Dermis blood vessel endothelial cell (primary cell): ENCODE data around the gene CCDC85B. TPM values are rescaled to one million over a fixed set of nuclear protein-coding genes. Genes with fewer than 3 reads are reported as not detected.

Experiments
- DNase-seq: peaks from one replicate; pipeline ENCODE4 v3.0.0; 2010
- total RNA-seq: library from RNA; depleted of rRNA; stranded (reverse); fragments of >200 nt; gene quantifications from 2 replicates; pipeline ENCODE4 v1.2.3, GENCODE V29; 2014

CCDC85B gene
- total RNA-seq, 1 donor from 2014 or later = 163 TPM

DNA sequence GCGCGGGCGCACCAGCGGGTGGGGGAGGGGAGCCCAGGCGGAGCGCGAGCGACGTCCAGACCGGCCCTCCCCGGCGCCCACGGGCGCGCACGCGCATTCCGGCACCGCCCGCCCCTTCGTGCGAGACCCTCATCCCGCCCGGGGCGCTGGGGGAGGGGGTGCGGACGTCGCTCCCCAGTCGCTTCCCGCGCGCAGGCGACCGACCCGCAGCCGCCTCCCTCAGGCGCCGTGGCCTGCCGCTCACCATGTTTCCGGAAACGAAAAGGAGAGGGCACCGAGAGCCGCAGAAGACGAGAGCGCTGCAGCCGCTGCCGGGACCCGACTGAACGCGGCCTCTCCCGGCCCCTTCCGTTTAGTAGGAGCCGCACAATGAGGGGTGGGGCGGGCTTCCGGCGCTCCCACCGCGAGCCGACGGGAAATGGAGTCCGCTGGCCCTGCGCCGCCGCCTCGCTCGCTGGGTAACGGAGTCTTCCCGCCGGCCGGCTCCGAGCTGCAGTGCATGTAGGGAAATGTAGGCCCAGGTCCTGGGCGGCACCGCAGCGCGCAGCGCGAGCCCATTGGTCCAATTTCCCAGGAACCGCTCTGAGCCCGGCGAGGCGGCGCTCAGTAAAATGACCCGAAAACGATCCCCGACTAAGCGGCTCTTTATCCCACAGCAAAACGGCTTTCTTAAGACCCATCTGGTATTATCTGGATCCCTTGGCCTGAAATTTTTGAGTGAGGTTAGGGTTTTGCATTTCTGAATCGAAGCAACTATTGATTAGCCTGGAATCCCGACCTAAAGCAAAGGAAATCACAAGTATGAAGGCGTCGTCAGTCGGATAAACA is 32.4 kb upstream of the CCDC85B start, which contains the start of gene CFL1:
TSS of gene CFL1 (minus strand) at position 328 of the 828 bp plus-strand sequence. CDS start at position 247, 81 bp downstream.
- DNase-seq = peak; percentile 98

- DNase-seq = no peak
Measured at GRCh38 chr11:65858681-65859087, 31.8 kb upstream of the CCDC85B start.

GRCh38 chr11:65859095-65859811 is 31.2 kb upstream of the CCDC85B start:
- peak; percentile 99 for DNase-seq

DNA sequence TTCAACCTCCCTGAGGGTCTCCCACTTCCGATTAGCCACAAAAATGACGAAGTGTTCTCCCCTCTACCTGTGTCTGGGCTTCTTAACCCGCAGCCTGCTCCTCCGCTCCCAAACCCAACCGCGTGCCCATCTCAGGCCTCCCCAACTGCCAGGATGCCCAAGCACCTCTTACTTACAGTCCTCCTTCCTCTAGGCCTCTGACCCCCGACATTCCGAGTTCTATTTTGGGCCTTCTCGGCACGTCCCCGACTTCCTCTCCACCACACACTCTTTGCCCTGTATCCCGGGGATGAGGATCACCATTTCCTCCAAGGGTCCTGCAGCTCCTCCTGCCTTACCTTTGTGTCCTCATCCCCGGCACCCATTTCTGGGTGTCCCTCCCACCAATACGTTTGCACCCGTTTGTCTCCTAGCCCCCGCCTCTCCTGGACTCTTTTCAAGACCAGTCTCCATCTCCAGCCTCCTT is 30.6 kb upstream of the CCDC85B start:
- DNase-seq = no peak

DNA sequence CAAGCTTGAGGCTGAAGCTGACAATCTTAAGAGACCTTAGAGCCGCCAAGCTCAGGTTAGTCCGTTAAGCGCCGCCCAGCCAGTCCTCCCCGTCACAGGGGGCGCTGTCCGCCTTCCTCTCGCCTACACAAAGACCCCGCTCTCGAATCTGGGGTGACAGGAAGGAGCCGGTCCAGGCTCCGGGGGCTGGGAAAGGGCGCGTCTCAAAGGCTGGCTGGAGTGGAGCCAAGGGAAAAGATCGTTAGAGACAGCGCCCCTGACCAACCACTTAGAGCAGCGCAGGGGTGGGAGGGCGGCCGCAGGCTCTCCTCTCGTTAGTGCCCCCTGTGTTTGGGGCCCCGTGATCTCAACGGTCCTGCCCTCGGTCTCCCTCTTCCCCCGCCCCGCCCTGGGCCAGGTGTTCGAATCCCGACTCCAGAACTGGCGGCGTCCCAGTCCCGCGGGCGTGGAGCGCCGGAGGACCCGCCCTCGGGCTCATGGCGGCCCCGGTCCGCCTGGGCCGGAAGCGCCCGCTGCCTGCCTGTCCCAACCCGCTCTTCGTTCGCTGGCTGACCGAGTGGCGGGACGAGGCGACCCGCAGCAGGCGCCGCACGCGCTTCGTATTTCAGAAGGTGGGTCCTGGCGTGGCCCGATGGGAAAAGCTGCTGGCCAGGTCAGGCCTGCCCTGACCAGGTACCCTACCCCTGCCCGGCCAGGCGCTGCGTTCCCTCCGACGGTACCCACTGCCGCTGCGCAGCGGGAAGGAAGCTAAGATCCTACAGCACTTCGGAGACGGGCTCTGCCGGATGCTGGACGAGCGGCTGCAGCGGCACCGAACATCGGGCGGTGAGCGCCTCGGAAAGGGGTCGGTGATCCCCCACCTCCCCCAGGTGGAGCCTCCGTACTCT is 30.0 kb upstream of the CCDC85B start, which contains the start of gene MUS81:
TSS of gene MUS81 (plus strand) at position 156 of the 887 bp plus-strand sequence. CDS start at position 477, 321 bp downstream.
- peak; percentile 99 for DNase-seq

- peak; percentile 36 for DNase-seq
Measured at GRCh38 chr11:65861165-65861505, 29.3 kb upstream of the CCDC85B start.

DNA sequence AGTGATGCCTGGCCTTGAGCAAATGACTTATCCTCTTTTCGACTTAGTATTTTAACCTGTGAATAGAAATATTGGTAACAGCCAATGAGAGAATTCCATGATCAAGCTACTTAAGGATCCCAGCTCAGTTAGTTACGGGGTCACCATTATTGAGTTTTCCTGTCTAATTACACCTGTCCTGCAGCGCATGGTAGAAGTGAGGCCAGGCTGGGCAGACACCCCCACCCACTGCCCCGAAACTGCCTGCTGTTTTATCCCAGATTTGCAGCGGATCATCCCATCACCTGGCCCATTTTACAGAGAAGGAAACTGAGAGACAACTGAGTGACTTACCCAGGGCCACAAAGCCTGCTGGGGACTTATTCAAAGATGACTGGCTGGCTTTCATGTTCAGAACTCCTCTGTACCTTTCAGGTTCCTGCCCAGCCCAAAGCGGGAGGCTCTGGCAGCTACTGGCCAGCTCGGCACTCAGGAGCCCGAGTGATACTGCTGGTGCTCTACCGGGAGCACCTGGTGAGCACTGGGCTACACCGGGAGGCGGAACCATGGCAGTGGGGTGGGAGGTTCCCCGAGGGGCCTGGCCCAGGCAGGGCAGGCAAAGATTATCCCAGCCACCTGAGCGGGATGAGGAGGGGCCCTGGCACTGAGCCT is 28.8 kb upstream of the CCDC85B start:
- DNase-seq = no peak

- DNase-seq = no peak
Measured at GRCh38 chr11:65862191-65862735, 28.2 kb upstream of the CCDC85B start.

- DNase-seq = no peak
Measured at GRCh38 chr11:65862941-65863888, 27.3 kb upstream of the CCDC85B start.

- no peak for DNase-seq
Measured at GRCh38 chr11:65863889-65864705, 26.4 kb upstream of the CCDC85B start.

GRCh38 chr11:65864706-65865471 is 25.6 kb upstream of the CCDC85B start:
- no peak for DNase-seq

- DNase-seq = no peak
Measured at GRCh38 chr11:65865550-65866172, 24.8 kb upstream of the CCDC85B start.

GRCh38 chr11:65866509-65867283 is 23.8 kb upstream of the CCDC85B start:
- no peak for DNase-seq

DNA sequence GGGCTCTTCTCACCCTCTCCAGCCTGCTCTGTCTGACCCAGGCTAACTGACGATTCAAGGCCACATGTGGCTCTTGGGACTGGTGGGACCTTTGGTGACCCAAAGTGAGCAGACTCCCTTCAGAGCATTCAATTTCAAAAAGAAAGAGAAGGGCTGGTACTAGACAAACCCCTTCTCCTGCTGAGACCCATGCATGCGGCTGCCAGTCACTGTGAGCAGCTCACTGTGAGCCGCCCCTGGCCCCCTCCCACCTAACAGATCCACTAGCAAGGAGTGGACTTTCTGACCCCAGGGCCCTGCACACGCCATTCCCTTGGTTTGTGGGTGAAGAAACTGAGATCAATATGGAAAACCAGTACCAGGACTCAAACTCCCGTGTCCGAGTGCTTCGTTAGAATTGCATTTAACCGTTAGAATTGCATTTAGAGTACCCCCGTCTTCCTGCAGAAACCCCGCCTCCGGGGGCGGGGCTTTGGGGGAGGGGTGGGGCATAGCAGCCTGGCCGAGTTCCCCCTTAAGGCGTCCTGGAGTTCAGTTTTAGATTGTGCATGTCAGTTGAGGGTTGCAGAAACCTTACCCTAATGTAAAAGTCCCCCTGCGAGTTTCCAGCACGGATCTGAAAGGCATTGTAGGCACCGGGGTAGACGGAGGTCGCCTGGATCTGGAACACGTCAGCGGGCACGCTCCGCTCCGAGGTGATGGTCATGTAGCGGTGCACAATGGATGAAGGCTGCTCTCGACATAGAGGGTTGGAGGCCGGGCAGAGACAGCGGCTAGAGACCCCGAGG is 23.0 kb upstream of the CCDC85B start:
- DNase-seq = no peak

GRCh38 chr11:65868076-65868667 is 22.3 kb upstream of the CCDC85B start:
- no peak for DNase-seq

DNA sequence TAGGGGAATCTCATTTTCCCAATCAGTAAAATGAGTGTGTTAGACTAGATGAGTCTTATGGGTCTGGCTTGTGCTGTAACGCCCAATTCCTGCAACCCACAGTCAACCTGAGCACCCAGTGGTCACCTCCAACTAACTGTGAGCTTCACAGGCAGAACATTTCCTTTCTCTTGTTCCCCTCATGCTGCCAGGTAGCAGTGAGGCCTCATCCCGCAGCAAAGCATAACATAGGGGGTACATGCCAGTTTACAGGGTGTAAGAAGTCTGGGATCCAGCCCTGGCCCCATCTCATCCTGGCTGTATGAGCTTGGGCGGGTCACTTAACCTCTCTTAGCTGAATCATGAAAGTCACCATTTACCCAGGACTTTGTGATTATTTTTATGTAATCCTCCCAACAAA is 21.6 kb upstream of the CCDC85B start:
- no peak for DNase-seq
